ENCODE results near the gene FAM53C. TPM values are rescaled to one million over a fixed set of nuclear protein-coding genes. Genes with fewer than 3 reads are reported as not detected.

FAM53C gene
- 17.3 to 21.6 TPM (median 19.5 TPM) in 5 replicates for total RNA-seq (2022; extraction: Qiagen RNA extraction)

DNA sequence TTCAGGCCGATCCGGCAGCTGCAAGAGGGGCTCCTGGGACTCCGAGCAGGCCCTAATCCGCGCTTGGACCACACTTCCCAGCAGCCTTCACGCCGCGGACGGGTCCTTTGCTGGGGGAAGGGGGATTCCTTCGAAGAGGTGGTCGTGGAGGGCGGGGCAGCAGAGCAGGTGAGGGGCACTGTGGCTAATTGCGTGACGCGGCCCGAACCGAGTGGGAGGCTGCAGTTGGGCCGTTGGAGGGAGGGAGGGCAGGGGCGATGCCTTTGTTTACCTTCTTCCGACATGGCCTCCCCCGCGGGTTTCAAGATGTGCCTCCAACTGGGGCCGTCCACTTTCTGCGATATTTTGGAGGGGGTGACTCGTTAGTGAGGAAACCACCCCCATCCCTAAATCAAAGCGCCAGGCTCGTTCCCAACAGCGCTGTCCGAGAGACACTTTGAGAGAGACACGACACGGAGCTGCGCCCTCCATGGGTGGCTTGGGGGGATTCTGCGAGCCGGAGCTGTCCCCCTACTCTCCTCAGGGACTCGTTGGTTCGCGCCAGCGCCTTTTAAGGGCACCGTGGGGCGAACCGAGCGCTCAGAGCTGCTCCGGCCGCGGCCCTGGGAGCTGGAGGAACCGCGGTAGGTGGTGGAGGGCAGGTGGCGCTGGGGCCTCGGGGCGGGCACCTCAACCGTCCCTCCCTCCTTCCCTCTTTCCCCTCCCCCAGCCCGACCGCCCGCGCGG, at the start of gene FAM53C:
Gene FAM53C (plus strand): TSS at position 582 of the 726 bp plus-strand sequence. CDS start 3,070 bp downstream, outside the sequence.

DNA sequence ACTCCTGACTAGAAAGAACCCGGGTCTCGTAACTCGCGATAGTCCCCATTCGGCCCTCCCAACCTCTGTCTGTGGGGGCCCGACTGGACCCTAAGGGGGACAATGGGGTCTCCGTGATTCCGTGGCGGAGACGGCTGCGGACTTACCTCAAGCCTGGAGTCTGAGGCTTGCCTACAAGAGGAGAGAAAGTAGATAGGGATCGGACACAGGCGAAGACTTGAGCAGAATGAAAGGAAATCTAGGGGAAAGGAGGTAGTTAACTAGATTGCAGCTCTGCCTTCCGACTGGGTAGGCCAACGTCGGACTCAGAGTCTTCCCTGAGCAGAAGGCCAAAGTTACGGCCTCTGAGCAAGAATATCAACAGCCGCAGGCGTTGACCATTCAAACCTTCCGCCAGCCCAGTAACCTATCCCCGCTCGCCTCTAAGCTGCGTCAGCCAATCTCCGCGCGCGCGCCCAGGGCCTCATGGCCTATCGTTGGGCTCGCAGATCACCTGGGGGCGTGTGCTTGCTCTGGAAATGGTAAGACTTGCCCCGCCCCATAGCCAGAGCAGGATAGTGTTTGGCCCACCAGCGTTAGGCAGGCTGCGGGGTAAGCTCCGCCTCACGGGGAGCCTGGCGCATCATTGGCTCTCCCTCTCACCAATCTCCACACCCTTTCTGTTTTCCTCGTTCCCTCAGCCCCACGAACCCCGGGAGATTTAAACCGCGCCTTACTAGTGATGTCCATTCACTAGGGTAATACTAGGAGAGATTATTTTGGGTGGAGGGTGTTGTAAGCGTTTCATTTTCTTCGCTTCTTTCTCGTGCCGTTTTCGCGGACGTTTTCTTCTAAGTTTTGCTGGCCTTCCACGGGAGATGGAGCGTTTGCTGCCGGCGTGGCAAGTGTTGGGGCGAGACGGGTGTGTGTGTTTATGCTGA, 6.4 kb upstream of the FAM53C start, which contains the start of gene CDC25C:
Gene CDC25C (minus strand): TSS at position 356 of the 920 bp plus-strand sequence. CDS start 624 bp downstream, outside the sequence.

DNA sequence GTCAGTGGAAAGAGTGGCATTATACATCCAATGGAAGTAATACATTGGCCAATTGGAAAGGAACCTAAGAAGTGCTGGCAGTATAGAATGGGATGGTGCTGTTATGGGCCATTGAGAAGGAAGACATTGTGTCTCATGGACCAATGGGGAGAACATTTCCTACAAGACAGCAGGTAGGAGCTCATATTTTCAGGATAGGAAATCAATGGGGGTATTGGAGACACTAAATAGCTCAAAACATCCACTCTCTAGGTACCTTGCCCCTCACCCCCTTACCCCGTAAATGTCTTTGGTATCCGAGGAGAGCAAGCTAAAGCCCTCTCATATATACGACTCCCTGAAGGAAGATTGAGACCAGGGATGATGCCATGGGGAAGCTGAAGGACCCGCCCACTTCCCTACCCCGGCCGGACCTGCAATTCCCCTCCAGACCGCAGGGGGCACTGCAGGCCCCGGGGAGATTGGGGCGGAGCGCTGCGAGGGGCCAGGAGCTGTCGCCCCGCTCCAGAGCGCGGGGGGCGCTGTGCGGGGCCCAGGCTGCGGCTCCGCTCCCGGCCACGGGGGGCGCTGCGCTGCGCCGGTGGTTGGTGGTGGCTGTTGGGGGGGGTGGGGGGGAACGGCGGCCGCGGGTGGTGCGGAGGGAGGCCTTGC, 14.1 kb downstream of the FAM53C start, which contains the start of gene KDM3B:
Gene KDM3B (plus strand): TSS at position 615 of the 651 bp plus-strand sequence. CDS start 111 bp downstream, outside the sequence.

Other genes starting within 250 kb of the FAM53C start
- not detected in 5 replicates for gene NME5, start 198.8 kb upstream of the FAM53C start, total RNA-seq (2022; extraction: Qiagen RNA extraction)
- 46.5 to 51.5 TPM (median 47.0 TPM) in 5 replicates for gene BRD8, start 159.6 kb upstream of the FAM53C start, total RNA-seq (2022; extraction: Qiagen RNA extraction)
- gene KIF20A, start 159.2 kb upstream of the FAM53C start, total RNA-seq (2022; extraction: Qiagen RNA extraction), result 37.7 to 49.8 TPM (median 43.8 TPM) in 5 replicates
- 23.0 to 28.9 TPM (median 27.7 TPM) in 5 replicates for gene CDC23, start 124.9 kb upstream of the FAM53C start, total RNA-seq (2022; extraction: Qiagen RNA extraction)
- gene GFRA3, start 63.6 kb upstream of the FAM53C start, total RNA-seq (2022; extraction: Qiagen RNA extraction), result 0.18 TPM in 1 of 5 replicates, not detected in the others
- gene CDC25C, start 6.5 kb upstream of the FAM53C start, total RNA-seq (2022; extraction: Qiagen RNA extraction), result 8.2 to 11.9 TPM (median 10.5 TPM) in 5 replicates
- gene KDM3B, start 14.4 kb downstream of the FAM53C start, total RNA-seq (2022; extraction: Qiagen RNA extraction), result 34.0 to 43.3 TPM (median 39.9 TPM) in 5 replicates
- gene REEP2, start 100.8 kb downstream of the FAM53C start, total RNA-seq (2022; extraction: Qiagen RNA extraction), result 6.8 to 7.4 TPM (median 7.1 TPM) in 5 replicates
- gene EGR1, start 127.2 kb downstream of the FAM53C start, total RNA-seq (2022; extraction: Qiagen RNA extraction), result 8.9 to 13.8 TPM (median 12.0 TPM) in 5 replicates
- gene ETF1, start 205.0 kb downstream of the FAM53C start, total RNA-seq (2022; extraction: Qiagen RNA extraction), result 118 to 136 TPM (median 121 TPM) in 5 replicates
- 307 to 338 TPM (median 328 TPM) in 5 replicates for gene HSPA9, start 237.1 kb downstream of the FAM53C start, total RNA-seq (2022; extraction: Qiagen RNA extraction)